OCI-LY3 (cell line): ENCODE measurements around the gene DTNBP1.

ENCODE experiments used
- EZH2phosphoT487 ChIP-seq: fragments of 200-600 bp; shearing (Covaris generic); IDR thresholded peaks from 2 replicates; pipeline ENCODE4 v1.6.1; 2018; ENCODE audit warnings: antibody characterized with exemption, mixed run types, low read depth
- TF ChIP-seq, protein P1 (sequence below): fragments of 200-600, 300-600 bp; sonication (generic); IDR thresholded peaks from 2 replicates; pipeline ENCODE4 v1.5.1; 2014; ENCODE audit warnings: antibody characterized with exemption, low read length, low read depth

DNA sequence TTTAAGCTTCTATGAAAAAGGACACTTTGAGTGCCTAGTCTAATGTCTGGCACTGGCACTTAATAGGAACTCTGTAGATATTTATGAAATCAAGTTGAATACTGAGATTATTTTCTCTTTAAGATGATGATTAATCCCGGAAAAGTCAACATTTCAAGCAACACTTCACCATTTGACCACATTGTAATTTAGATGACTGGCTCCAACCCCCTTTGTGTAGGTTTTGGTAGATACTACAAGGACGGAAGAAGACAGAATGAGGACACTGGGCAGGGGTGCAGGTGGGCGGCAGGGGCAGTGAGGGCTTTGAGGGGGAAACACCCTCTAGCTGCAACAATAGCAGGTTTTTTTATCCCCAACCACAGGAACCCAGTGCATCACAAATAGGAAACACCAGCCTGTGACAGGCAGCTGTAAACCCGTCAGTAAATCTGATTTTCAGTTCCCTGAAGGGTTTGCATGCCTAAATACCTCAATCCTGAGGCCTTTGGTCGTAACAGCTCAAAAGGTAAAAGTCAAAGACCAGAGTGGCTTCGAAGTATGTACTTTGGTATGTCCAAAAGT lies 4.6 kb downstream of the DTNBP1 start:
- TF ChIP-seq, protein P1, sequence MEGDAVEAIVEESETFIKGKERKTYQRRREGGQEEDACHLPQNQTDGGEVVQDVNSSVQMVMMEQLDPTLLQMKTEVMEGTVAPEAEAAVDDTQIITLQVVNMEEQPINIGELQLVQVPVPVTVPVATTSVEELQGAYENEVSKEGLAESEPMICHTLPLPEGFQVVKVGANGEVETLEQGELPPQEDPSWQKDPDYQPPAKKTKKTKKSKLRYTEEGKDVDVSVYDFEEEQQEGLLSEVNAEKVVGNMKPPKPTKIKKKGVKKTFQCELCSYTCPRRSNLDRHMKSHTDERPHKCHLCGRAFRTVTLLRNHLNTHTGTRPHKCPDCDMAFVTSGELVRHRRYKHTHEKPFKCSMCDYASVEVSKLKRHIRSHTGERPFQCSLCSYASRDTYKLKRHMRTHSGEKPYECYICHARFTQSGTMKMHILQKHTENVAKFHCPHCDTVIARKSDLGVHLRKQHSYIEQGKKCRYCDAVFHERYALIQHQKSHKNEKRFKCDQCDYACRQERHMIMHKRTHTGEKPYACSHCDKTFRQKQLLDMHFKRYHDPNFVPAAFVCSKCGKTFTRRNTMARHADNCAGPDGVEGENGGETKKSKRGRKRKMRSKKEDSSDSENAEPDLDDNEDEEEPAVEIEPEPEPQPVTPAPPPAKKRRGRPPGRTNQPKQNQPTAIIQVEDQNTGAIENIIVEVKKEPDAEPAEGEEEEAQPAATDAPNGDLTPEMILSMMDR = no peak
- TF ChIP-seq EZH2phosphoT487 = no peak
